ENCODE data around the gene ZNF48.

Gene ZNF48

GRCh38 chr16:30365200-30365599 lies 30.0 kb upstream of the ZNF48 start:
- TF ChIP-seq OSR1 (CRISPR knock-in tag; IDR thresholded peaks at IDR 0.05) (no peak), RARB (CRISPR knock-in tag; IDR thresholded peaks at IDR 0.05) (no peak), PPARA (CRISPR knock-in tag; IDR thresholded peaks at IDR 0.05; ENCODE audit: borderline replicate concordance) (no peak), ZC3H10 (CRISPR knock-in tag; IDR thresholded peaks at IDR 0.05) (no peak), ESRRG (CRISPR knock-in tag; IDR thresholded peaks at IDR 0.05) (no peak), POU6F1 (CRISPR knock-in tag; IDR thresholded peaks at IDR 0.05; ENCODE audit: borderline replicate concordance, low read depth) (no peak), GLIS3 (CRISPR knock-in tag; IDR thresholded peaks at IDR 0.05) (no peak), ISL1 (CRISPR knock-in tag; IDR thresholded peaks at IDR 0.05) (no peak), TCF4 (CRISPR knock-in tag; IDR thresholded peaks at IDR 0.05; ENCODE audit: borderline replicate concordance) (no peak), ZNF8 (CRISPR knock-in tag; IDR thresholded peaks at IDR 0.05) (no peak), SNAI2 (CRISPR knock-in tag; IDR thresholded peaks at IDR 0.05) (no peak), CSRNP3 (CRISPR knock-in tag; IDR thresholded peaks at IDR 0.05) (no peak), BACH2 (CRISPR knock-in tag; IDR thresholded peaks at IDR 0.05; ENCODE audit: borderline replicate concordance) (no peak), TOX (CRISPR knock-in tag; IDR thresholded peaks at IDR 0.05; ENCODE audit: borderline replicate concordance) (no peak), PATZ1 (CRISPR knock-in tag; IDR thresholded peaks at IDR 0.05; ENCODE audit: borderline replicate concordance) (no peak), ZNF565 (CRISPR knock-in tag; conservative IDR thresholded peaks at IDR 0.05; ENCODE audit: low read depth) (no peak), ZFP30 (CRISPR knock-in tag; IDR thresholded peaks at IDR 0.05) (no peak)
- no peak for ATAC-seq

GRCh38 chr16:30366511-30366910 lies 28.7 kb upstream of the ZNF48 start:
- no peak for ATAC-seq
- TF ChIP-seq SNAI2 (CRISPR knock-in tag; IDR thresholded peaks at IDR 0.05) (no peak), ESRRG (CRISPR knock-in tag; IDR thresholded peaks at IDR 0.05) (no peak), RARB (CRISPR knock-in tag; IDR thresholded peaks at IDR 0.05) (no peak), ISL1 (CRISPR knock-in tag; IDR thresholded peaks at IDR 0.05) (no peak), TOX (CRISPR knock-in tag; IDR thresholded peaks at IDR 0.05; ENCODE audit: borderline replicate concordance) (no peak), GLIS3 (CRISPR knock-in tag; IDR thresholded peaks at IDR 0.05) (no peak), ZFP30 (CRISPR knock-in tag; IDR thresholded peaks at IDR 0.05) (no peak), ZNF70 (CRISPR knock-in tag; IDR thresholded peaks at IDR 0.05) (no peak), ZC3H10 (CRISPR knock-in tag; IDR thresholded peaks at IDR 0.05) (no peak), CSDC2 (CRISPR knock-in tag; IDR thresholded peaks at IDR 0.05) (no peak), TSHZ2 (CRISPR knock-in tag; IDR thresholded peaks at IDR 0.05) (no peak), TCF4 (CRISPR knock-in tag; IDR thresholded peaks at IDR 0.05; ENCODE audit: borderline replicate concordance) (no peak), CSRNP3 (CRISPR knock-in tag; IDR thresholded peaks at IDR 0.05) (no peak), BACH2 (CRISPR knock-in tag; IDR thresholded peaks at IDR 0.05; ENCODE audit: borderline replicate concordance) (no peak), ARNTL (CRISPR knock-in tag; IDR thresholded peaks at IDR 0.05; ENCODE audit: borderline replicate concordance, low read depth) (no peak), OSR1 (CRISPR knock-in tag; IDR thresholded peaks at IDR 0.05) (no peak), POU6F1 (CRISPR knock-in tag; IDR thresholded peaks at IDR 0.05; ENCODE audit: borderline replicate concordance, low read depth) (no peak), ZNF8 (CRISPR knock-in tag; IDR thresholded peaks at IDR 0.05) (no peak), PATZ1 (CRISPR knock-in tag; IDR thresholded peaks at IDR 0.05; ENCODE audit: borderline replicate concordance) (no peak)

Measured in SK-N-SH treated with all-trans-retinoic acid at 6 μM for 48 hours (cell line).